Adrenal gland (tissue), 5 donors: ENCODE results near the gene OXGR1.

Experiments
- CTCF ChIP-seq, 6 experiments: fragments of 450-650 bp in 4 of 6; fragments of 200-600 bp in 2 of 6; sonication (generic) in 1 of 6; IDR thresholded peaks; 1 replicate in 5 of 6; 2 replicates in 1 of 6; pipeline versions ENCODE4 v1.5.1 to v1.8.0; 2016 to 2021; ENCODE audit warnings: antibody characterized with exemption in 6 of 6, mild to moderate bottlenecking in 2 of 6, moderate library complexity in 1 of 6
- POLR2A ChIP-seq, 2 donors: fragments of 450-650 bp; IDR thresholded peaks; one replicate each; pipeline ENCODE4 v1.6.1; 2017; ENCODE audit warnings: antibody characterized with exemption in 2 of 2, mild to moderate bottlenecking in 2 of 2, moderate library complexity in 1 of 2
- donor health status: DM: no; HTN: no; CAD: no.

GRCh38 chr13:96994017-96994857 lies at the start of gene OXGR1:
- TF ChIP-seq CTCF (IDR thresholded peaks at IDR 0.05) (no peak), POLR2A (IDR thresholded peaks at IDR 0.05) (no peak)
